ENCODE measurements around the gene N4BP2. TPM values are rescaled to one million over a fixed set of nuclear protein-coding genes. Genes with fewer than 3 reads are reported as not detected.

Gene N4BP2
- total and polyA plus RNA-seq, 2 of the 8 experiments (the other 6 are each of a cell fraction or from before 2014, with no cell fraction given) = 4.4 to 44.7 TPM

- no peak for TF ChIP-seq EZH2 (IDR thresholded peaks at IDR 0.05; ENCODE audit: low read depth, low read length, severe bottlenecking)
- TF ChIP-seq CBX5 (IDR thresholded peaks at IDR 0.05; ENCODE audit: low read depth, low read length) = no peak
These were observed 129.4 kb downstream of the N4BP2 start (continued) for GRCh38 chr4:40185830-40186664.
